PC-9 (cell line): Measurements from ENCODE around the gene NSL1. TPM values are rescaled to one million over a fixed set of nuclear protein-coding genes. Genes with fewer than 3 reads are reported as not detected.
A peak's percentile ranks its signal among the peaks of the same experiment; 100 is the strongest.

Source experiments
- BruUV-seq: library from RNA; stranded (reverse); fragments of 400-500 nt; replicated peaks from 2 replicates; lab custom pipeline; 2021; lab: Mats Ljungman, UMichigan
- CTCF ChIA-PET: fragments of 300-600 bp; sonication (Branson Sonifier 250); formaldehyde crosslinking; loops from one replicate; lab custom pipeline; 2022; ENCODE audit warnings: antibody characterized with exemption; lab: Charles Lee
- POLR2A ChIA-PET: fragments of 300-600 bp; sonication (Branson Sonifier 250); formaldehyde crosslinking; loops from one replicate; lab custom pipeline; 2022; ENCODE audit warnings: antibody characterized with exemption; ENCODE audit not compliant: unreplicated experiment; lab: Charles Lee
- DNase-seq, 2 experiments: peaks; one replicate each; pipeline versions ENCODE4 v3.0.0 to v3.0.0-alpha.2; 2015 to 2022; ENCODE audit warnings: mixed read lengths in 1 of 2
- H2AFZ ChIP-seq: fragments of 200-600 bp; sonication (generic); 2 replicates; pipeline ENCODE4 v1.8.1; 2017; ENCODE audit warnings: antibody characterized with exemption
- H3F3A ChIP-seq: fragments of 200-600 bp; sonication (generic); 2 replicates; pipeline ENCODE4 v1.8.1; 2017; ENCODE audit warnings: antibody characterized with exemption, mild to moderate bottlenecking, low read depth; ENCODE audit not compliant: insufficient read depth
- H3K27ac ChIP-seq: fragments of 200-600 bp; sonication (generic); 2 replicates; pipeline ENCODE4 v1.6.1; 2016; ENCODE audit warnings: mixed run types
- H3K27me3 ChIP-seq: fragments of 200-600 bp; sonication (generic); 2 replicates; pipeline ENCODE4 v1.6.1; 2016; ENCODE audit warnings: low read depth, mixed run types; ENCODE audit not compliant: insufficient read depth
- H3K36me3 ChIP-seq: fragments of 200-600 bp; sonication (generic); 2 replicates; pipeline ENCODE4 v1.6.1; 2016; ENCODE audit warnings: low read depth, mixed run types
- H3K4me1 ChIP-seq: fragments of 200-600 bp; sonication (generic); replicated peaks from 2 replicates; pipeline ENCODE4 v1.6.1; 2016; ENCODE audit warnings: mixed run types; ENCODE audit not compliant: insufficient read depth
- H3K4me2 ChIP-seq: fragments of 200-600 bp; sonication (generic); 2 replicates; pipeline ENCODE4 v1.6.1; 2017; ENCODE audit warnings: mixed run types
- H3K4me3 ChIP-seq: fragments of 200-600 bp; sonication (generic); 2 replicates; pipeline ENCODE4 v1.6.1; 2016; ENCODE audit warnings: mixed run types
- H3K79me2 ChIP-seq: fragments of 200-600 bp; sonication (generic); 2 replicates; pipeline ENCODE4 v1.6.1; 2017; ENCODE audit warnings: low read depth, mixed run types
- H3K9me2 ChIP-seq: fragments of 200-600 bp; sonication (generic); 2 replicates; pipeline ENCODE4 v1.8.1; 2017; ENCODE audit warnings: mild to moderate bottlenecking; ENCODE audit not compliant: insufficient read depth
- H3K9me3 ChIP-seq: fragments of 200-600 bp; sonication (generic); 2 replicates; pipeline ENCODE4 v1.8.1; 2016; ENCODE audit warnings: low read depth; ENCODE audit not compliant: insufficient read depth
- H4K20me1 ChIP-seq: fragments of 200-600 bp; sonication (generic); 2 replicates; pipeline ENCODE4 v1.8.1; 2017; ENCODE audit not compliant: insufficient read depth
- CTCF ChIP-seq: fragments of 200-600 bp; sonication (generic); conservative IDR thresholded peaks from 2 replicates; pipeline ENCODE4 v1.6.1; 2017; ENCODE audit warnings: mixed run types, antibody characterized with exemption, mild to moderate bottlenecking, moderate library complexity
- EZH2 ChIP-seq: fragments of 200-600 bp; sonication (generic); IDR thresholded peaks from 2 replicates; pipeline ENCODE4 v1.8.0; 2017; ENCODE audit warnings: antibody characterized with exemption, low read depth
- intact Hi-C: fragments of 100-400 bp; cut with micrococcal nuclease; formaldehyde crosslinking; loops from one replicate; pipeline ENCODE4 v1.10.0; 2022; ENCODE audit not compliant: unreplicated experiment
- total RNA-seq: library from RNA; stranded (reverse); gene quantifications from 2 replicates; pipeline ENCODE4 v1.2.3, GENCODE V29; 2021

Gene NSL1
- total RNA-seq, 1 experiment from 2014 or later: 32.4 TPM

- H3K9me2 ChIP-seq: no peaks in the 10 kb centered on the region
- H3K27ac ChIP-seq: no peak within 1 kb of the TSS
- H3K4me1 ChIP-seq: 0 out of 2 replicates have a peak, but pooled peaks cover 6% of the 10 kb centered on the region
- H4K20me1 ChIP-seq: no peaks in the 10 kb centered on the region
- H3F3A ChIP-seq: peaks cover 14% of the 10 kb centered on the region; the same call in 1 of the 2 replicates
- DNase-seq: no peak
- peak within 1 kb of the TSS; percentile 58 for H3K4me3 ChIP-seq
- no TSS peak for BruUV-seq
- peak within 1 kb of the TSS; percentile 87 for H3K4me2 ChIP-seq
- intact Hi-C loops: loop anchor here (2.0 kb wide), 1 partner anchor 33 kb away; no protein-coding TSS in a partner anchor
- no peaks in the 10 kb centered on the region for H3K9me3 ChIP-seq
- TF ChIP-seq CTCF (no peak), EZH2 (no peak)
- H3K27me3 ChIP-seq: peaks cover 41% of the 10 kb centered on the region
- H3K36me3 ChIP-seq: no peaks in the 10 kb centered on the region
- peak within 1 kb of the TSS; percentile 70 for H2AFZ ChIP-seq
- POLR2A ChIA-PET: no interaction called here
- CTCF ChIA-PET: interaction anchor here (0.6 kb wide), 3 partner anchors 69 to 223 kb away, joined by 3 to 4 read pairs (median 3); no protein-coding TSS in a partner anchor
- no peaks in the 10 kb centered on the region for H3K79me2 ChIP-seq
Measured at GRCh38 chr1:212699625-212700222, 91.9 kb downstream of the NSL1 start, which contains the start of gene BATF3. BATF3 (minus strand) TSS chr1:212699840; CDS start chr1:212699762, 78 bp downstream.

GRCh38 chr1:212699104-212699624 lies 92.4 kb downstream of the NSL1 start:
- H4K20me1 ChIP-seq: no peaks in the 10 kb centered on the region
- H3K27ac ChIP-seq: no peak overlapping the region
- no peaks in the 10 kb centered on the region for H3K9me2 ChIP-seq
- peak; percentile 59; the same call in 1 of the 2 replicates for TF ChIP-seq CTCF
- TF ChIP-seq EZH2: no peak
- peak overlapping the region; percentile 58 for H3K4me3 ChIP-seq
- no peaks in the 10 kb centered on the region for H3K79me2 ChIP-seq
- peaks cover 46% of the 10 kb centered on the region for H3K27me3 ChIP-seq
- peak overlapping the region; percentile 87 for H3K4me2 ChIP-seq
- CTCF ChIA-PET: interaction anchor here (0.6 kb wide), 3 partner anchors 68 to 222 kb away, joined by 3 to 4 read pairs (median 3); no protein-coding TSS in a partner anchor
- DNase-seq: peak in 1 of 2 experiments; percentile 43
- no peaks in the 10 kb centered on the region for H3K36me3 ChIP-seq
- H2AFZ ChIP-seq: peak overlapping the region; percentile 70
- peaks cover 14% of the 10 kb centered on the region; the same call in 1 of the 2 replicates for H3F3A ChIP-seq
- intact Hi-C loops: loop anchor here (2.0 kb wide), 1 partner anchor 32 kb away; no protein-coding TSS in a partner anchor
- no peaks in the 10 kb centered on the region for H3K9me3 ChIP-seq
- no TSS peak for BruUV-seq
- H3K4me1 ChIP-seq: 0 out of 2 replicates have a peak, but pooled peaks cover 6% of the 10 kb centered on the region
- POLR2A ChIA-PET: no interaction called here

GRCh38 chr1:212698467-212699103 lies 93.0 kb downstream of the NSL1 start:
- Histone ChIP-seq H3K4me2 (peak overlapping the region; percentile 87), H3K4me3 (peak overlapping the region; percentile 58), H3K27me3 (peaks cover 52% of the 10 kb centered on the region), H3K79me2 (no peaks in the 10 kb centered on the region), H2AFZ (0 out of 2 replicates have a peak overlapping the region, but pooled peaks have one; percentile 70), H3F3A (peaks cover 14% of the 10 kb centered on the region; the same call in 1 of the 2 replicates), H4K20me1 (no peaks in the 10 kb centered on the region), H3K27ac (no peak overlapping the region), H3K9me2 (no peaks in the 10 kb centered on the region), H3K9me3 (no peaks in the 10 kb centered on the region), H3K4me1 (0 out of 2 replicates have a peak, but pooled peaks cover 6% of the 10 kb centered on the region), H3K36me3 (no peaks in the 10 kb centered on the region)
- no peak for DNase-seq
- no peak for TF ChIP-seq CTCF
- TF ChIP-seq EZH2: no peak
- intact Hi-C loops: loop anchor here (2.0 kb wide), 1 partner anchor 32 kb away; no protein-coding TSS in a partner anchor
- no TSS peak for BruUV-seq
- ChIA-PET CTCF (no interaction called here), POLR2A (no interaction called here)
